ENCODE measurements around the gene TNKS1BP1.

- TF ChIP-seq REST (IDR thresholded peaks at IDR 0.05; ENCODE audit: insufficient read depth in 1 of 2, low read depth in 2 of 2, low read length in 1 of 2) = no peak
- TF ChIP-seq CTCF (IDR thresholded peaks at IDR 0.05) = no peak
- no peak for TF ChIP-seq TCF7L2 (IDR thresholded peaks at IDR 0.05; ENCODE audit: low read depth, low read length)
Observed at GRCh38 chr11:57318178-57318577, 6.6 kb downstream of the TNKS1BP1 start.
